Breast epithelium (tissue), 3 donors: ENCODE measurements around the gene CERS5.
A peak's percentile ranks its signal among the peaks of the same experiment; 100 is the strongest.

Experiments
- POLR2A ChIP-seq: fragments of 450-650 bp; IDR thresholded peaks from one replicate; pipeline ENCODE4 v1.6.1; 2016; ENCODE audit warnings: antibody characterized with exemption, mild to moderate bottlenecking, moderate library complexity
- POLR2AphosphoS5 ChIP-seq, 3 donors: sonication (generic); formaldehyde crosslinking; IDR thresholded peaks; one replicate each; pipeline ENCODE4 v1.6.1; 2017; ENCODE audit warnings: antibody characterized with exemption in 3 of 3

- TF ChIP-seq POLR2A (no peak), POLR2AphosphoS5 (IDR thresholded peaks at IDR 0.05) (peak in 2 of 3 donors; percentile 10 to 16)
Measured at GRCh38 chr12:50084775-50085614, 82.2 kb downstream of the CERS5 start, which contains the start of gene SMARCD1.
